Amygdala (tissue), 56 donors: ENCODE results near the gene CUEDC1.
"Not testable (repeated sequence)": the region's sequence is repeated elsewhere in the genome, so short reads cannot be mapped to it uniquely, and the experiment has no call there.

Experiments used
- DNase-seq, 56 donors: peaks; one replicate each; lab custom pipeline; 2025; lab: John Stamatoyannopoulos, UW

The CUEDC1 gene

GRCh38 chr17:57986841-57987580 is 31.8 kb upstream of the CUEDC1 start:
- DNase-seq = peak in 30 of 56 donors; percentile 21 to 72 (median 52)

GRCh38 chr17:57985675-57985974 is 30.4 kb upstream of the CUEDC1 start:
- no peak for DNase-seq

DNA sequence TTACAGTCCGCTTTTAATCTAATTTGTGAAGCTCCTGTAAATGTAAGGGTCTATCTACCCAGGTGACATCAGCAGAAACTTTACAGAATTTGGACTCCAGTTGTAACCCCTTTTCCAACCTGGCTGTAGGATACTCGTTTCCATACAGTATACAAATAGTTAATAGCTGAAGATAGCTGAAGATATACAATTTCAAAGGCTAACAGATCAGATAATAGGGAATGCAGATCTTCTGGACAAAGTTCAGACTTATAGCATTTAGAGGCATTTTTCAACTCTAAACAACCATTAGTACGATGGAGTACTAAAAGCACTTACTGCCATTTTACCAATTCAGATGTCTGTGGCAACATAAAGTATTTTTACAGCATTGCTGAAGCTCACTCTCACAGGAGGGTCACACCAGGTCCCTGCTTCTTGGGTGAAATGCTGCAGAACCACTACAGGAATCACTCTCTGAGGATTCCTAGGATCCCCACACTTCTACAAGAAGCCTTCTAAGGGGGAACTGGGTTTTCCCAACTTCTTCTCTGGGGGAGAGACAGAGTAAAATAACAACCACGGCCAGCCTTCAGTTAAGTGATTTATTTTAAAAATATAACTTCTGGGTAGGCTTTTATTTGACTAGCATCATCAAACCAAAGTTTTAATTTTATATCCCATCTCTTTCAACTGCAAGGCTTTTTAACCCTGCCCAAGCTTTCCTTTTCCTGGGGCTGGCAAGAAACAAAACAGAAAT is 29.9 kb upstream of the CUEDC1 start:
- DNase-seq = no peak

- no peak for DNase-seq
These were observed 29.2 kb upstream of the CUEDC1 start for GRCh38 chr17:57984261-57984890.

DNA sequence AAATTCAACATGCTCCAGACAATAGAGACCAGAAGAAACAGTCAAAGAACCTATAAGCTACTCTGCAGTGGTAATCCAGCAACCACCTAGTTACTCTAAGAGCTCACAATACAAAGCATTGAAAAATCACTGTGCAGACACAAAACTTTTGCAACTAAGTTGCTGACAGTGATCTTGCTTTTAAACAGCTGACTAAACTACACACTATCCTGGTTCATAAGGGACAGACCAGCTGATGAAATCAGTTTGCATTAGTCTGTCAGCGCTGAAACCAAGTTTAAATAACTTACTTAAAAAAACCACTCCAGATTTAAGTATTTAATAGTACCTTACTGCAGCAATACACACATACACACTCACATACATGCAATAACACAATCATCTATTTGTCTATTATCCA is 28.2 kb upstream of the CUEDC1 start:
- no peak for DNase-seq

DNA sequence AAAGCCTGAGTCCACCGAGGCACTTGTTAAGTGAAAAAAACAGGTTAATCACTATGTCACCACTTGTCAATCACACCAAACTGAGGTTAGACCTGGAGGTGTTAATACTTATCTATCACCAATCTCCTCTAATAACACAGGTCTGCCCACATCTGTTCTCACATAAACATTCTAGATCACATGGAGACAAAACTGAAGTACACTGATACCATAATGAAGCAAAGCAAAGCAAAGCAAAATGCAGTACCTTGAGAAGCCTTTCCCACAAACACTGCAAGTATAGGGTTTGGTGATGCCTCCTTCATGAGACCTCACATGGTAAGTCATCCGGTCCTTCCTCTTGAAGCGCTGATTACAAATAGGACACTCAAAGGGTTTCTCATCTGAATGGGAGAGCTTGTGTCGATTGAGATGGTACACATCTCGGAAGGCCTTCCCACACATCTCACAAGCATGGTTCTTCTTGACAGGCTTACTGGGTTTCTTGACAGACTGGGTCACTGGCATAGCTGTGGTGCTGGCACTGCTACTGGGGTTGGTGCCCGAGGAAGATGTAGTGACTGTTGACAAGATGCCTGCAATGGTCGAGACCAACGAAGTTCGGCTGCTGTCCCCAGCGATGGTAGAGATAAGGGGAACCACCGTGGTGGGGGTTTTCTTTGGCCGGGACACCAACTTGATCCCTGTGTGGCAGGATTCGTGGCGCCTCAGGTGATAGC is 27.4 kb upstream of the CUEDC1 start:
- no peak for DNase-seq

GRCh38 chr17:57980522-57980921 is 25.3 kb upstream of the CUEDC1 start:
- DNase-seq = no peak

DNA sequence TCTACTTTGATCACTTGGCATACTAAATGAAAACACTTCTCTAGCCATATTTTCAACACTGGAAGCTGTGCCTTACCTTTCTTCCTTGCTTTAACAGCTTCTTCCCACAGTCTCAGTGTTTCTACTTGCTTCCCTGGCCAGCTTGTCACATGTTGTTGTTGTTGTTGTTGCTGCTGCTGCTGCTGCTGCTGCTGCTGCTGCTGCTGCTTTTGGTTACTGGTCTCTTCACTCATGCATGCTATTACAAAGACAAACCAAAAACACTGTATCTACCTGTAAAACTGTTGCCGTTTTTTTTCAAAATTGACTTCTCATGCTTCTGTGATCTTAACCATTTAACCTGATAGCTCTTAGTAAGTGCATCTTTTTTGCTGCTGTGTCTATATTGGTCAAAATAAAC is 23.9 kb upstream of the CUEDC1 start:
- no peak for DNase-seq

DNA sequence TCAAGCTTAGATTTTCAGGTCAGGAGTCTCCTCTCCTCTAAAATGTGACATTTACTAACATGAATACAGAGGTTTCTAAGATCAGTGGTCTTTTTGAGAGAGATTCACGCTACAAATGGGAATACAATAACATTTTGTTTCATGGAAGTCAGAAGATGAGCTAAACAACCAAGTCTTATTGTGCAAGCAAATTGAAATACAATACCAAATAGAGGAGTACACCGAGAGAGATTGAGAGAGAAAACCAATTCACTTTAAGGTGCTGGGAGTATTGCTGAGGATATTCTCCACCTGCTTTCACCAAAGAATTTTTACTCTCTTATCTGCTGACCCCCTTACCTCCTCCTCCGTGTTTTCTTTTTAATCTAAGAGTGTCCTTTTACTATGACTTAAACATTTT is 21.4 kb upstream of the CUEDC1 start:
- DNase-seq = peak in 1 of 56 donors; percentile 49

- DNase-seq = no peak
These were observed 19.8 kb upstream of the CUEDC1 start for GRCh38 chr17:57975044-57975443.

DNA sequence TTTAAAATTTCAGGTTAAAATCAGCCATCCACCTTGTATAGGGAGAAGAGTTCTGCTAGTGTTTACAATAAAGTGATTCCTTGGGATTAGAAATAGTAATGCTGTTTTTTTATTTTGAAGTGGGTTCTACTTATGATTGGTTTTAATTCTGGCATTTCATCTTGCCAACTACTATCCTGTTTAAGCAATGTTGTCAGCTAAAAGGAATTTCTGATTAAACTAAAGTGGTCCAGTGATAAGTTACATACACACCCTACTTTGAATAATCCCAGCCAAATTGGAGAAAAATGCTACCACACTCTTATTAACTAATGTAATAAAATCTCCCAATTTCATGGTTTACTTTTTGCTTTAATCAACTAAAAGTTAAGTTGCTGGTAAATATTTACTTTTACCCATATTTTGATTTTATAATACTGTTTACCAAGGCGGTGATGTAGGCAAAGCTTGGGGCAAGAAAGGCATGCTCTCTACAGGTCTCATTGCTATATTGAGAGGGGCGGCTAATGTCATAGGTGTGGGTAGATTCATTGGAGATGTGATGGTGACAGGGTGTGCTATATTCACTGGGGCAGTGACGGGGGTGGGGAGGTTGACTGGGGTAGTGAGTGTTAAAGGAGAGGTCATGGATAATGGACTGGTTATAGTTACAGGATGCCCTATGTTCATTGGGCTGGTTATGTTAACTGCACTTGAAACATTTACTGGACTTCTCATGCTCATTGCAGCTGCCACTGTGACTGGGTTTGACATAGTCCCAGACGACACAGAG is 19.0 kb upstream of the CUEDC1 start:
- DNase-seq = not testable (repeated sequence)

DNA sequence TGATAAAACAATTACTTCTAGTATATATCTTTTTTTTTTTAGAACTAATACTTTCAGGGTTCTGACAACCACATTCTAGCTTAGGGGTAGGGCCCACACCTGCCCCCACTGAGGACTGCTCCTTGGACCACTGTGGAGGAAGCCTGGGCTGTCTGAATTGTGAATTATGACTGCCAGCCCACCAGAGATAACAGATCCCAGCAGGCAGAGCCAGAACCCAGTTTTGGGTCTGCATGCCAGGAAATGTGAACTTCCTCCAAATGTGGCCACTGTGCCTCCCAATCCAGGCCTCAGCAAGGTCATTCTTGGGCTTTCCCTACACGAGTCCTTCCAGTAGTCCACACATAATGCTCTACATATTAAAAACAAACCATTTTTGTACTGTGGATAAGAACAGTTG is 16.9 kb upstream of the CUEDC1 start:
- DNase-seq = no peak

DNA sequence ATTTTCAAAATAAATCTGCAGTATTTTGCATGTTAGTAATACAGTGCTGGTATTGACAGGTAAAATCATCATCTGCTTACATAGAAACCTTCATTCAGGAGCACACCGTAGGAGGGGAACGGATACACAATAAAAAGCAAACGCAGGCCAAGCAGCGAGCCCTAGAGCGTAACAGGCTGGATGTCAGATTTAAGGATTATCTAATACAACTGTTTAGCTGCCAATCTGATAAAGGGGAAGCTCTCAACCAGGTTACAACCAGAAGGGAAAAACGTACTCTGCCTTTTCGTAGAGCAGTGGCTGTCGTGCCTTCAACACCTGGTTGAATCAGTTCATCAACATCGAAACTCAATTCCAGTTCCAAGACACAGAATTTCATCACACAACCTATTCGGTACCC is 16.4 kb upstream of the CUEDC1 start:
- DNase-seq = no peak

- DNase-seq = no peak
These were observed 15.5 kb upstream of the CUEDC1 start for GRCh38 chr17:57970710-57971109.

- no peak for DNase-seq
These were observed 13.2 kb upstream of the CUEDC1 start for GRCh38 chr17:57968456-57968855.

DNA sequence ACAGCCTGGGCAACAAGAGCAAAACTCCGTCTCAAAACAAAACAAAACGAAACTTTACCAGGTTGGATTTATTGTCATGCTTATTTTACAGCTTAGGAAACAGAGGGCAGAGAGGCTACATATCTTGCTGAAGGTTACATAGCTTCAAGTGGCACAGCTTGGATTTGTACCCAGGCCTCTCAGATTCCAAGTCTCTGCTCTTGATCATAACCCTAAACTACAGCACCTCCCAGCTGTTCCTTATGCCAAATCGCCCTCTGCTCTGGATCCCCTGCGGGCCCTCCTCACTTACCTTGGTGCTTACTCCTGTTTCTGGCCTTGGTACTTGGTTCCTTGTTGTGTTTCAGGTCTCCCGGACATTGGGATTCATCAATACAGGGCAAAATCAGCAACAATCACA is 11.7 kb upstream of the CUEDC1 start:
- no peak for DNase-seq

GRCh38 chr17:57966246-57966645 is 11.0 kb upstream of the CUEDC1 start:
- DNase-seq = no peak

DNA sequence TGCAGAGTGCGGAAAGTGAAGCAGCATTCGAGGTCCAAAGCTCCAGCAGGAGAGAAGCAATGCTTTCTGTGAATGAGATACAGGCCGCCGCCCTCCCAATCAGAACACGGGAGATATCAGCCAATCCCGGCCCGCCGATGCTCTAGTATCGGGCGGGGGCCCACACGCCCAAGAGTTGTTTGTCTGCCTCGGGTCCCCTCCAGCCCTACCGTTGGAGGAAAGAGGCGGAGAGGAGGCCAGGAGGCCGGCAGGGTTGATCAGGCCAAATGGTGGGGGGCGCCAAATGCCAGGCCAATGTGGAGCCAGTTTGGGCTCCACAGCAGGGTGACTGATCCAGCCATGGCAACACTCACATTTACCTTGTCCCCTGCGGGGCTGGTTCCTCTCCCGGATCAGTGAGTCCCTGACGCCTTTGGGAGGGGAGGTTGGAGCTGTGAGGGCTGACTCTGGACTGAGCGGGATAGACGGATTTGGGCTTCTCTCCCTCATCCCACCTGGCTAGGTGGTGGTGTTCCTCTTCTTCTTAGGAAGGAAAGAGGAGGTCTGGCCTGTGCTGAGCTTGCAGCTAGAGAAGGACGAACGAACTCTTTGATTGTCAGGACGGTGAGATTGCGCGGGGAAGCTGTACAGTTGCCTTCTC is 10.4 kb upstream of the CUEDC1 start:
- DNase-seq = no peak

DNA sequence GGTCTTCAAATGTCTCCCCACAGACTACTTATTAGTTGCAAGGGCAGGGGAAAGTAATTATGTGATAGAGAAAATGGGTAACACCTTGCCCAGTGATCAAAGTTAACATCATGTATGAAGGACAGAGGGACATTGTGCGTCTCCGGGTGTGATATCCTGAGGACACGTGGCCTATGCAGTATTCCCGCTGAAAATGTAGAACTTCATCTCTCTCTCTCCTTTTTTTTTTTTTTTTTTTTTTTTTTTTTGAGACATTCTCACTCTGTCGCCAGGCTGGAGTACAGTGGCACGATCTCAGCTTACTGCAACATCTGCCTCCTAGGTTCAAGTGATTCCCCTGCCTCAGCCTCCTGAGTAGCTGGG is 7.9 kb upstream of the CUEDC1 start:
- DNase-seq = no peak
